CD14-positive monocyte (primary cell): ENCODE data around the gene DCTN2. TPM values are rescaled to one million over a fixed set of nuclear protein-coding genes. Genes with fewer than 3 reads are reported as not detected.

Experiments
- DNase-seq, 3 donors: peaks; one replicate each; pipeline ENCODE4 v3.0.0-alpha.2; 2011 to 2022
- H2AFZ ChIP-seq: 2 replicates; pipeline ENCODE4 v1.6.0; 2012; ENCODE audit warnings: mild to moderate bottlenecking, low read depth, low read length, inconsistent platforms; ENCODE audit not compliant: insufficient read depth, poor library complexity, severe bottlenecking
- H3K27ac ChIP-seq, 2 donors: 1 replicate in 1 of 2; 2 replicates in 1 of 2; pipeline ENCODE4 v1.5.1; 2012 to 2013; ENCODE audit warnings: low read length in 2 of 2, control low read depth in 1 of 2, inconsistent platforms in 1 of 2, low read depth in 1 of 2, mild to moderate bottlenecking in 1 of 2
- H3K27me3 ChIP-seq, 2 donors: one replicate each; pipeline versions ENCODE4 v1.6.0 to v1.6.1; 2011 to 2013; ENCODE audit warnings: low read length in 2 of 2; ENCODE audit not compliant: control insufficient read depth in 2 of 2, insufficient read depth in 2 of 2
- H3K36me3 ChIP-seq, 2 donors: replicated peaks in 1 of 2; 1 replicate in 1 of 2; 2 replicates in 1 of 2; pipeline versions ENCODE4 v1.5.1 to v1.6.1; 2012 to 2013; ENCODE audit warnings: low read length in 2 of 2, control low read depth in 1 of 2, inconsistent platforms in 1 of 2, mild to moderate bottlenecking in 1 of 2; ENCODE audit not compliant: insufficient read depth in 2 of 2, control insufficient read depth in 1 of 2
- H3K4me1 ChIP-seq, 2 donors: 1 replicate in 1 of 2; 2 replicates in 1 of 2; pipeline versions ENCODE4 v1.5.1 to v1.6.1; 2012 to 2013; ENCODE audit warnings: low read length in 2 of 2, control low read depth in 1 of 2, inconsistent platforms in 1 of 2, mild to moderate bottlenecking in 1 of 2, moderate library complexity in 1 of 2; ENCODE audit not compliant: insufficient read depth in 2 of 2, control insufficient read depth in 1 of 2
- H3K4me2 ChIP-seq: replicated peaks from 2 replicates; pipeline ENCODE3; 2012; ENCODE audit warnings: low read length, moderate library complexity, mild to moderate bottlenecking; ENCODE audit not compliant: poor library complexity, severe bottlenecking; ENCODE audit errors: extremely low read depth
- H3K4me3 ChIP-seq, 3 experiments: fragments of 200-600 bp in 1 of 3; sonication (generic) in 1 of 3; replicated peaks in 1 of 3; 1 replicate in 2 of 3; 2 replicates in 1 of 3; pipeline ENCODE4 v1.5.1; 2011 to 2013; ENCODE audit warnings: low read length in 3 of 3, mild to moderate bottlenecking in 3 of 3, control low read depth in 2 of 3, low read depth in 2 of 3, inconsistent platforms in 1 of 3, moderate library complexity in 1 of 3
- H3K79me2 ChIP-seq: 2 replicates; pipeline ENCODE4 v1.6.0; 2012; ENCODE audit warnings: mild to moderate bottlenecking, control low read depth, inconsistent platforms, low read length, moderate library complexity; ENCODE audit not compliant: insufficient read depth
- H3K9ac ChIP-seq: 2 replicates; pipeline ENCODE4 v1.6.0; 2017; ENCODE audit warnings: low read length, mild to moderate bottlenecking; ENCODE audit not compliant: insufficient read depth, poor library complexity, severe bottlenecking
- H3K9me3 ChIP-seq, 2 donors: replicated peaks in 1 of 2; 1 replicate in 1 of 2; 2 replicates in 1 of 2; pipeline versions ENCODE4 v1.5.1 to v1.6.1; 2012 to 2013; ENCODE audit warnings: low read length in 2 of 2, control low read depth in 1 of 2; ENCODE audit not compliant: control insufficient read depth in 1 of 2, insufficient read depth in 1 of 2
- H4K20me1 ChIP-seq: 2 replicates; pipeline ENCODE4 v1.6.0; 2012; ENCODE audit warnings: mild to moderate bottlenecking, low read length, control low read depth, moderate library complexity; ENCODE audit not compliant: insufficient read depth
- H3K27ac Mint-ChIP-seq, 7 donors: one replicate each; pipeline ENCODE4 v1.8.0; 2020; ENCODE audit warnings: mild to moderate bottlenecking in 7 of 7, mixed read lengths in 7 of 7, moderate library complexity in 6 of 7, inconsistent platforms in 2 of 7
- H3K27me3 Mint-ChIP-seq, 3 donors: one replicate each; pipeline ENCODE4 v1.8.0; 2021 to 2022; ENCODE audit warnings: low read depth in 3 of 3, mild to moderate bottlenecking in 3 of 3, mixed read lengths in 3 of 3, moderate library complexity in 3 of 3, inconsistent platforms in 1 of 3
- H3K36me3 Mint-ChIP-seq, 2 donors: one replicate each; pipeline ENCODE4 v1.8.0; 2020; ENCODE audit warnings: mixed read lengths in 2 of 2, inconsistent platforms in 1 of 2, mild to moderate bottlenecking in 1 of 2
- H3K4me1 Mint-ChIP-seq: one replicate; pipeline ENCODE4 v1.8.0; 2020; ENCODE audit warnings: mild to moderate bottlenecking, mixed read lengths
- H3K4me3 Mint-ChIP-seq, 2 donors: one replicate each; pipeline ENCODE4 v1.8.0; 2020; ENCODE audit warnings: mild to moderate bottlenecking in 2 of 2, mixed read lengths in 2 of 2, moderate library complexity in 1 of 2
- H3K9me3 Mint-ChIP-seq, 7 donors: one replicate each; pipeline ENCODE4 v1.8.0; 2020 to 2022; ENCODE audit warnings: mixed read lengths in 7 of 7, mild to moderate bottlenecking in 6 of 7, moderate library complexity in 6 of 7, inconsistent platforms in 2 of 7
- CTCF ChIP-seq: fragments of 200-600 bp; IDR thresholded peaks from one replicate; pipeline ENCODE4 v1.8.0; 2022; ENCODE audit warnings: antibody characterized with exemption, mild to moderate bottlenecking
- WGBS: methylation state at CpG from one replicate; pipeline ENCODE4 v1.1.5; 2013; ENCODE audit warnings: missing lambda C conversion rate; ENCODE audit not compliant: insufficient coverage; 5-methylcytosine and 5-hydroxymethylcytosine counted together
- intact Hi-C, 2 donors: fragments of 100-400 bp; cut with micrococcal nuclease; formaldehyde crosslinking; loops; one replicate each; pipeline versions ENCODE4 v1.15.0 to v1.15.1; 2023
- polyA plus RNA-seq, 3 donors: library from polyadenylated mRNA; depleted of rRNA in 1 of 3; unstranded in 2 of 3; stranded (reverse) in 1 of 3; fragments of 300-500 nt in 2 of 3; fragments of >200 nt in 1 of 3; fragmentation: Illumina TruSeq in 2 of 3; gene quantifications; 1 replicate in 2 of 3; 2 replicates in 1 of 3; pipeline ENCODE4 v1.2.3, GENCODE V29; 2012 to 2021

The DCTN2 gene
- polyA plus RNA-seq, 3 donors, result 72.8 to 94.5 (median 82.2) TPM

DNA sequence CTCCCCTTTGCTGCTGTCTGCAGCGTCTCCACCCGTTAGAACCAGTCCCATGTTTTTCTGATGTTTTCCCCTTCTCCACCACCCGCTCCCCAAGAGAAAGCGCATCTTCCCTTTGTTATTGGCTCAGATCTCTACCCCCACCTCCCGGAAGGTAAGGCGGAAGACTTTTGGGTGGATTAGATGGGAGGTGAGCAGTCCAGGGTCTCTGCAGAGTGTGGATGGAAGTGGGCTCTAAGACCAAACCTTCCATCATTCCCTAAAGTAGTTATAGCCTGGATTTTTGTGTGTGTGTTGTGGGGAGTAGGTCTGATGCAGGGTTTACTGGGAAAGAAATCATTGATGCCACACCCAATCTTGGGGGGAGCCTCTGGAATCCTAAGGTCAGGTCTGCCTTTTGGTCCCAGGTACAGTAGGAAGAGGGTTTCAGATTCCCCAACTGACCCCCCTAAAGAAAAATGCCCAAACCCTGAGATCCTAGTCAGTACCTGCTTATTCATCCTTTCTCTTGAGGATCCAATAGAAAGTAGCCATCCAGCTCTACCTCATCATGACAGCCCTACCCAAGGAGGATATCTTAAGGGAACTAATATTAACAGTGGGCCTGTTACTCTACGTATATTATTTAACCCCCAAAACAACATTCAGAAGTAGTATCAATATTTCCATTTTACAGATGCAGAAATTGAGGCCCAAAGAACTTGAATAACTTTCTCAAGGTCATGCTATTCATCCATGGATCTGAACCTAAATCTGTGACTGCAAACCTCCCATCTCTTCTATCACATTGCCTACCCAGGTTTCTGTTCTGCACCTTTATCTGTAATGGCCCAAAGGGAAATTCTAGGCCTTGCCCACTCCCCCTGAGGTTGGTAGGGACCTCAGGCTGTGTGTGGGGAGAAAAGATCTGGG, 3.9 kb upstream of the DCTN2 start:
- peak overlapping the region; percentile 81 for H2AFZ ChIP-seq
- no peak overlapping the region for H3K27ac ChIP-seq
- Mint-ChIP-seq H3K27ac (peak overlapping the region in 1 of 7 donors; percentile 66), H3K4me3 (peak overlapping the region in 1 of 2 donors; percentile 91), H3K9me3 (peaks cover 0 to 11% (median 2%) of the 10 kb centered on the region in 7 donors), H3K27me3 (peaks cover 42 to 45% (median 45%) of the 10 kb centered on the region in 3 donors), H3K4me1 (peaks cover 30% of the 10 kb centered on the region), H3K36me3 (peaks cover 4 to 8% of the 10 kb centered on the region in 2 donors)
- H3K36me3 ChIP-seq, result no peaks in the 10 kb centered on the region
- no CpG with 5 or more reads among the region's 7 CpGs for whole genome bisulfite sequencing
- H3K4me1 ChIP-seq, result peaks cover 11 to 28% of the 10 kb centered on the region in 2 donors
- DNase-seq, result no peak
- intact Hi-C loops, result no loop called here
- no peak for TF ChIP-seq CTCF
- no peaks in the 10 kb centered on the region for H4K20me1 ChIP-seq
- H3K27me3 ChIP-seq, result peaks cover 31 to 37% of the 10 kb centered on the region in 2 donors
- no peak overlapping the region for H3K9ac ChIP-seq
- peaks cover 11% of the 10 kb centered on the region for H3K79me2 ChIP-seq
- H3K9me3 ChIP-seq, result no peaks in the 10 kb centered on the region
- H3K4me3 ChIP-seq, result no peak overlapping the region
- no peak overlapping the region for H3K4me2 ChIP-seq

- Mint-ChIP-seq H3K9me3 (peaks cover 0 to 11% (median 2%) of the 10 kb centered on the region in 7 donors), H3K4me1 (peaks cover 38% of the 10 kb centered on the region), H3K36me3 (peaks cover 8 to 12% of the 10 kb centered on the region in 2 donors), H3K27ac (peak within 1 kb of the TSS in 4 of 7 donors; percentile 6 to 66 (median 20)), H3K27me3 (peaks cover 42 to 45% (median 43%) of the 10 kb centered on the region in 3 donors), H3K4me3 (peak within 1 kb of the TSS; percentile 67 to 91)
- Histone ChIP-seq H3K79me2 (peaks cover 19% of the 10 kb centered on the region), H3K4me3 (peak within 1 kb of the TSS in 1 of 3 experiments; percentile 69), H3K27ac (no peak within 1 kb of the TSS), H3K9me3 (no peaks in the 10 kb centered on the region), H3K36me3 (no peaks in the 10 kb centered on the region), H3K4me2 (peak within 1 kb of the TSS; percentile 69), H3K4me1 (peaks cover 18 to 37% of the 10 kb centered on the region in 2 donors), H3K9ac (peak within 1 kb of the TSS; percentile 30), H3K27me3 (peaks cover 31 to 37% of the 10 kb centered on the region in 2 donors), H4K20me1 (no peaks in the 10 kb centered on the region), H2AFZ (peak within 1 kb of the TSS; percentile 81)
- intact Hi-C loops, result loop anchor here (5.0 to 10.0 kb wide), 3 partner anchors 73 to 205 kb away; partner anchors contain the start of genes ARHGAP9 (in 2 of the 2), CDK4 (in 1 of the 2) and MARCHF9 (in 1 of the 2)
- WGBS, result 2% methylated on average over 39 of the region's 52 CpGs
- TF ChIP-seq CTCF, result no peak
- DNase-seq, result no peak
Observed at GRCh38 chr12:57549909-57550640, 3.1 kb upstream of the DCTN2 start, which contains the start of gene KIF5A. TSS of gene KIF5A (plus strand) at chr12:57550044. CDS start at chr12:57550272, 228 bp downstream.
